Activated T-cell treated with anti-CD3 and anti-CD28 coated beads, Interleukin-2, amount 50 U/mL, for 72 hours (primary cell): ENCODE measurements around the gene MKNK2. TPM values are rescaled to one million over a fixed set of nuclear protein-coding genes. Genes with fewer than 3 reads are reported as not detected.
A peak's percentile ranks its signal among the peaks of the same experiment; 100 is the strongest.

Experiments used
- ATAC-seq, 2 donors: fragments of 150-1000 bp; cut with Tn5 transposase; replicated peaks in 1 of 2; 2 replicates each; pipeline ENCODE4 v1.10.0; 2021; ENCODE audit warnings: moderate library complexity in 2 of 2, mild to moderate bottlenecking in 1 of 2
- DNase-seq, 2 donors: peaks; one replicate each; pipeline ENCODE4 v3.0.0; 2021 to 2022; ENCODE audit warnings: mixed read lengths in 1 of 2
- H3K27ac Mint-ChIP-seq: one replicate; pipeline ENCODE4 v1.8.0; 2022; ENCODE audit warnings: mild to moderate bottlenecking, moderate library complexity, mixed read lengths
- H3K27me3 Mint-ChIP-seq: one replicate; pipeline ENCODE4 v1.8.0; 2022; ENCODE audit warnings: low read depth, mixed read lengths
- H3K36me3 Mint-ChIP-seq, 2 donors: one replicate each; pipeline ENCODE4 v1.8.0; 2022; ENCODE audit warnings: mixed read lengths in 2 of 2, mild to moderate bottlenecking in 1 of 2; ENCODE audit not compliant: insufficient read depth in 2 of 2
- H3K4me1 Mint-ChIP-seq: one replicate; pipeline ENCODE4 v1.8.0; 2022; ENCODE audit warnings: low read depth, mixed read lengths
- H3K4me3 Mint-ChIP-seq, 2 donors: one replicate each; pipeline ENCODE4 v1.8.0; 2022; ENCODE audit warnings: mild to moderate bottlenecking in 2 of 2, mixed read lengths in 2 of 2, moderate library complexity in 2 of 2
- H3K9me3 Mint-ChIP-seq, 2 donors: one replicate each; pipeline ENCODE4 v1.8.0; 2022; ENCODE audit warnings: mixed read lengths in 2 of 2
- total RNA-seq, 2 donors: library from RNA; stranded (reverse); gene quantifications; one replicate each; pipeline ENCODE4 v1.2.3, GENCODE V29; 2022

The MKNK2 gene
- total RNA-seq, 2 donors from 2014 or later = 120 to 121 TPM

- Mint-ChIP-seq H3K27ac (no peak overlapping the region), H3K36me3 (no peaks in the 10 kb centered on the region), H3K9me3 (no peaks in the 10 kb centered on the region), H3K27me3 (no peaks in the 10 kb centered on the region), H3K4me1 (peaks cover 12% of the 10 kb centered on the region), H3K4me3 (no peak overlapping the region)
- DNase-seq (no peak), ATAC-seq (no peak)
These were observed 39.9 kb downstream of the MKNK2 start for GRCh38 chr19:2011169-2011568.

GRCh38 chr19:2010135-2010668 is 40.8 kb downstream of the MKNK2 start:
- H3K27me3 Mint-ChIP-seq = no peaks in the 10 kb centered on the region
- no peak for DNase-seq
- no peak overlapping the region for H3K4me3 Mint-ChIP-seq
- H3K4me1 Mint-ChIP-seq = peaks cover 10% of the 10 kb centered on the region
- no peaks in the 10 kb centered on the region for H3K9me3 Mint-ChIP-seq
- ATAC-seq = no peak
- no peaks in the 10 kb centered on the region for H3K36me3 Mint-ChIP-seq
- H3K27ac Mint-ChIP-seq = no peak overlapping the region

- no peaks in the 10 kb centered on the region for H3K4me1 Mint-ChIP-seq
- no peaks in the 10 kb centered on the region for H3K36me3 Mint-ChIP-seq
- DNase-seq = no peak
- H3K27ac Mint-ChIP-seq = no peak overlapping the region
- ATAC-seq = no peak
- no peaks in the 10 kb centered on the region for H3K9me3 Mint-ChIP-seq
- H3K27me3 Mint-ChIP-seq = no peaks in the 10 kb centered on the region
- no peak overlapping the region for H3K4me3 Mint-ChIP-seq
These were observed 47.2 kb downstream of the MKNK2 start for GRCh38 chr19:2003874-2004273.

GRCh38 chr19:1999856-2000515 is 51.1 kb downstream of the MKNK2 start:
- no peak for DNase-seq
- Mint-ChIP-seq H3K36me3 (peaks cover 2 to 7% of the 10 kb centered on the region in 2 donors), H3K4me1 (no peaks in the 10 kb centered on the region), H3K9me3 (no peaks in the 10 kb centered on the region), H3K4me3 (no peak overlapping the region), H3K27ac (no peak overlapping the region), H3K27me3 (no peaks in the 10 kb centered on the region)
- no peak for ATAC-seq

- no peaks in the 10 kb centered on the region for H3K27me3 Mint-ChIP-seq
- no peaks in the 10 kb centered on the region for H3K4me1 Mint-ChIP-seq
- DNase-seq = peak in 1 of 2 donors; percentile 20
These were observed 52.0 kb downstream of the MKNK2 start for GRCh38 chr19:1998712-1999708.

GRCh38 chr19:1997353-1998233 is 53.5 kb downstream of the MKNK2 start:
- Mint-ChIP-seq H3K27ac (no peak overlapping the region), H3K4me3 (no peak overlapping the region), H3K36me3 (peaks cover 2 to 8% of the 10 kb centered on the region in 2 donors), H3K9me3 (no peaks in the 10 kb centered on the region), H3K4me1 (no peaks in the 10 kb centered on the region), H3K27me3 (no peaks in the 10 kb centered on the region)
- no peak for DNase-seq
- ATAC-seq = no peak

More at GRCh38 chr19:1998712-1999708, 52.0 kb downstream of the MKNK2 start:
- peak in 1 of 2 donors; percentile 31 for ATAC-seq
- H3K9me3 Mint-ChIP-seq = no peaks in the 10 kb centered on the region
- H3K27ac Mint-ChIP-seq = no peak overlapping the region
- H3K4me3 Mint-ChIP-seq = peak overlapping the region in 1 of 2 donors; percentile 31
- peaks cover 2 to 7% of the 10 kb centered on the region in 2 donors for H3K36me3 Mint-ChIP-seq

GRCh38 chr19:1992759-1993260 is 58.2 kb downstream of the MKNK2 start:
- peaks cover 2 to 9% of the 10 kb centered on the region in 2 donors for H3K36me3 Mint-ChIP-seq
- ATAC-seq = no peak
- H3K4me3 Mint-ChIP-seq = no peak overlapping the region
- H3K27me3 Mint-ChIP-seq = no peaks in the 10 kb centered on the region
- H3K4me1 Mint-ChIP-seq = no peaks in the 10 kb centered on the region
- no peak overlapping the region for H3K27ac Mint-ChIP-seq
- H3K9me3 Mint-ChIP-seq = no peaks in the 10 kb centered on the region
- peak; percentile 16 to 38 for DNase-seq

GRCh38 chr19:1991018-1991913 is 59.8 kb downstream of the MKNK2 start:
- H3K36me3 Mint-ChIP-seq = peaks cover 1 to 8% of the 10 kb centered on the region in 2 donors

GRCh38 chr19:1990230-1991017 is 60.6 kb downstream of the MKNK2 start:
- no peaks in the 10 kb centered on the region for H3K27me3 Mint-ChIP-seq
- H3K27ac Mint-ChIP-seq = no peak overlapping the region
- H3K9me3 Mint-ChIP-seq = no peaks in the 10 kb centered on the region
- ATAC-seq (no peak), DNase-seq (no peak)
- no peak overlapping the region for H3K4me3 Mint-ChIP-seq
- H3K36me3 Mint-ChIP-seq = peaks cover 1 to 3% of the 10 kb centered on the region in 2 donors
- no peaks in the 10 kb centered on the region for H3K4me1 Mint-ChIP-seq

More at GRCh38 chr19:1991018-1991913, 59.8 kb downstream of the MKNK2 start:
- Mint-ChIP-seq H3K9me3 (no peaks in the 10 kb centered on the region), H3K4me1 (no peaks in the 10 kb centered on the region), H3K4me3 (no peak overlapping the region), H3K27ac (no peak overlapping the region), H3K27me3 (no peaks in the 10 kb centered on the region)
- no peak for DNase-seq
- ATAC-seq = no peak

- ATAC-seq (no peak), DNase-seq (no peak)
- Mint-ChIP-seq H3K36me3 (peaks cover 1 to 5% of the 10 kb centered on the region in 2 donors), H3K27ac (no peak overlapping the region), H3K4me1 (no peaks in the 10 kb centered on the region), H3K27me3 (no peaks in the 10 kb centered on the region), H3K4me3 (no peak overlapping the region), H3K9me3 (no peaks in the 10 kb centered on the region)
These were observed 61.4 kb downstream of the MKNK2 start for GRCh38 chr19:1989513-1990229.
